SK-N-SH treated with all-trans-retinoic acid at 6 μM for 48 hours (cell line): ENCODE results near the gene TNFRSF1A.

Source experiments
- ATAC-seq: fragments of 200-7000 bp; cut with Tn5 transposase; 3 replicates; pipeline ENCODE4 v1.9.1; 2020; ENCODE audit warnings: mild to moderate bottlenecking, moderate library complexity
- ARNTL ChIP-seq: fragments of 450-650 bp; formaldehyde crosslinking; IDR thresholded peaks from 2 replicates; pipeline ENCODE4 v1.5.0; 2020; ENCODE audit warnings: low read depth, mild to moderate bottlenecking, moderate library complexity, borderline replicate concordance
- BACH2 ChIP-seq: fragments of 250-450 bp; sonication (Bioruptor Pico); IDR thresholded peaks from 2 replicates; pipeline ENCODE4 v1.9.0; 2021; ENCODE audit warnings: mild to moderate bottlenecking, borderline replicate concordance
- CREB5 ChIP-seq: fragments of 250-450 bp; sonication (Bioruptor Pico); IDR thresholded peaks from 2 replicates; pipeline ENCODE4 v1.5.1; 2020; ENCODE audit warnings: low read depth, mild to moderate bottlenecking, moderate library complexity
- CSDC2 ChIP-seq: fragments of 250-450 bp; sonication (Bioruptor Pico); IDR thresholded peaks from 2 replicates; pipeline ENCODE4 v1.5.0; 2020; ENCODE audit warnings: mild to moderate bottlenecking, moderate library complexity
- GLIS3 ChIP-seq: fragments of 250-450 bp; sonication (Bioruptor Pico); IDR thresholded peaks from 2 replicates; pipeline ENCODE4 v1.5.0; 2020; ENCODE audit warnings: mild to moderate bottlenecking, moderate library complexity
- ISL1 ChIP-seq: fragments of 250-450 bp; sonication (Bioruptor Pico); IDR thresholded peaks from 2 replicates; pipeline ENCODE4 v2.1.2; 2022; ENCODE audit warnings: mild to moderate bottlenecking, moderate library complexity
- PATZ1 ChIP-seq: fragments of 250-450 bp; sonication (Bioruptor Pico); IDR thresholded peaks from 2 replicates; pipeline ENCODE4 v1.8.0; 2020; ENCODE audit warnings: mild to moderate bottlenecking, moderate library complexity, borderline replicate concordance
- POU6F1 ChIP-seq: fragments of 250-450 bp; sonication (Bioruptor Pico); IDR thresholded peaks from 2 replicates; pipeline ENCODE4 v1.8.0; 2021; ENCODE audit warnings: low read depth, mild to moderate bottlenecking, moderate library complexity, borderline replicate concordance
- PPARA ChIP-seq: fragments of 250-450 bp; sonication (Bioruptor Pico); IDR thresholded peaks from 2 replicates; pipeline ENCODE4 v1.5.0; 2020; ENCODE audit warnings: mild to moderate bottlenecking, borderline replicate concordance
- RARB ChIP-seq: fragments of 250-450 bp; sonication (Bioruptor Pico); IDR thresholded peaks from 2 replicates; pipeline ENCODE4 v1.8.0; 2021; ENCODE audit warnings: mild to moderate bottlenecking, moderate library complexity
- SNAI2 ChIP-seq: fragments of 250-450 bp; sonication (Bioruptor Pico); IDR thresholded peaks from 2 replicates; pipeline ENCODE4 v1.5.0; 2020; ENCODE audit warnings: mild to moderate bottlenecking, moderate library complexity
- TCF4 ChIP-seq: fragments of 250-450 bp; sonication (Bioruptor Pico); IDR thresholded peaks from 2 replicates; pipeline ENCODE4 v1.8.0; 2021; ENCODE audit warnings: mild to moderate bottlenecking, moderate library complexity, borderline replicate concordance
- TOX ChIP-seq: fragments of 250-450 bp; sonication (Bioruptor Pico); IDR thresholded peaks from 2 replicates; pipeline ENCODE4 v1.8.0; 2021; ENCODE audit warnings: mild to moderate bottlenecking, moderate library complexity, borderline replicate concordance
- ZFP3 ChIP-seq: fragments of 250-450 bp; sonication (Bioruptor Pico); IDR thresholded peaks from 2 replicates; pipeline ENCODE4 v1.5.0; 2020; ENCODE audit warnings: mild to moderate bottlenecking, moderate library complexity
- ZFP30 ChIP-seq: fragments of 450-650 bp; formaldehyde crosslinking; IDR thresholded peaks from 2 replicates; pipeline ENCODE4 v1.5.0; 2022; ENCODE audit warnings: mild to moderate bottlenecking, moderate library complexity
- ZNF565 ChIP-seq: fragments of 450-650 bp; formaldehyde crosslinking; conservative IDR thresholded peaks from 2 replicates; pipeline ENCODE4 v1.5.0; 2020; ENCODE audit warnings: low read depth, mild to moderate bottlenecking, moderate library complexity
- ZNF70 ChIP-seq: fragments of 450-650 bp; formaldehyde crosslinking; IDR thresholded peaks from 2 replicates; pipeline ENCODE4 v1.5.0; 2020; ENCODE audit warnings: mild to moderate bottlenecking, moderate library complexity
- ZNF8 ChIP-seq: fragments of 450-650 bp; formaldehyde crosslinking; IDR thresholded peaks from 2 replicates; pipeline ENCODE4 v1.5.0; 2020; ENCODE audit warnings: mild to moderate bottlenecking, moderate library complexity
- TF ChIP-seq, protein P1 (sequence below): fragments of 250-450 bp; sonication (Bioruptor Pico); IDR thresholded peaks from 2 replicates; pipeline ENCODE4 v1.5.1; 2021; ENCODE audit warnings: mild to moderate bottlenecking, moderate library complexity

TNFRSF1A gene

GRCh38 chr12:6328945-6329702, 12.8 kb downstream of the TNFRSF1A start:
- TF ChIP-seq ZFP3 (no peak), ZNF8 (CRISPR knock-in tag) (no peak), PPARA (no peak), ZFP30 (no peak), TOX (CRISPR knock-in tag) (no peak), ARNTL (CRISPR knock-in tag) (no peak), ISL1 (CRISPR knock-in tag) (no peak)
- TF ChIP-seq, all 23 proteins: peak for 0
- no peak for ATAC-seq

- TF ChIP-seq ZNF565 (CRISPR knock-in tag) (no peak), TCF4 (no peak), GLIS3 (CRISPR knock-in tag) (no peak), PPARA (no peak), SNAI2 (CRISPR knock-in tag) (no peak), ARNTL (CRISPR knock-in tag) (no peak), POU6F1 (CRISPR knock-in tag) (no peak), RARB (no peak), ZFP30 (no peak)
- TF ChIP-seq, protein P1, sequence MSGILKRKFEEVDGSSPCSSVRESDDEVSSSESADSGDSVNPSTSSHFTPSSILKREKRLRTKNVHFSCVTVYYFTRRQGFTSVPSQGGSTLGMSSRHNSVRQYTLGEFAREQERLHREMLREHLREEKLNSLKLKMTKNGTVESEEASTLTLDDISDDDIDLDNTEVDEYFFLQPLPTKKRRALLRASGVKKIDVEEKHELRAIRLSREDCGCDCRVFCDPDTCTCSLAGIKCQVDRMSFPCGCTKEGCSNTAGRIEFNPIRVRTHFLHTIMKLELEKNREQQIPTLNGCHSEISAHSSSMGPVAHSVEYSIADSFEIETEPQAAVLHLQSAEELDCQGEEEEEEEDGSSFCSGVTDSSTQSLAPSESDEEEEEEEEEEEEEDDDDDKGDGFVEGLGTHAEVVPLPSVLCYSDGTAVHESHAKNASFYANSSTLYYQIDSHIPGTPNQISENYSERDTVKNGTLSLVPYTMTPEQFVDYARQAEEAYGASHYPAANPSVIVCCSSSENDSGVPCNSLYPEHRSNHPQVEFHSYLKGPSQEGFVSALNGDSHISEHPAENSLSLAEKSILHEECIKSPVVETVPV (CRISPR knock-in tag), result no peak
- TF ChIP-seq, all 23 proteins: peak for 0
- no peak for ATAC-seq
Measured at GRCh38 chr12:6328045-6328779, 13.7 kb downstream of the TNFRSF1A start.

DNA sequence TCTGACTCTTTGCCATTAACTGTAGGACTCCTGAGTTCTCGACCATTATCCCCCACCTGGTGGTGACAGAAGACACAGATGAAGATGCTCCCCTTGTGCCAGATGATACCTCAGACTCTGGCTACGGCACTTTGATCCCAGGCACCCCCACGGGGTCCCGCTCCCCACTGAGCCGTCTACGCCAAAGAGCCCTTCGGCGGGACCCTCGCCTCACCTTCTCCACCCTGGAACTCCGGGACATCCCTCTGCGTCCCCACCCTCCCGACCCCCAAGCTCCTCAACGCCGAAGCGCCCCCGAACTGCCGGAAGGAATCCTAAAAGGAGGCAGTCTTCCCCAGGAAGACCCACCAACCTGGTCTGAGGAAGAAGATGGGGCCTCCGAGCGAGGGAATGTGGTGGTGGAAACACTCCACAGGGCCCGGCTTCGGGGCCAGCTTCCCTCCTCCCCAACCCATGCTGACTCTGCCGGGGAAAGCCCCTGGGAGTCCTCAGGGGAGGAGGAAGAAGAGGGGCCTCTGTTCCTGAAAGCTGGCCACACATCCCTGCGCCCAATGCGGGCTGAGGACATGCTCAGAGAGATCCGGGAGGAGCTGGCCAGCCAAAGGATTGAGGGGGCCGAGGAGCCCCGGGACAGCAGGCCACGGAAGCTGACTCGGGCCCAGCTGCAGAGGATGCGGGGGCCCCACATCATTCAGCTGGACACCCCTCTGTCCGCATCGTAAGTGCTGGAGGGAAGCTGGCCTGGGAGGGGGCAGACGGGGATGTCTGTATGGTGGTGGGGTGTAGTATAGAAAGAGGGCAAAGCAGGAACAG, 14.4 kb downstream of the TNFRSF1A start:
- ATAC-seq, result no peak
- TF ChIP-seq BACH2 (CRISPR knock-in tag) (no peak), ISL1 (CRISPR knock-in tag) (no peak), ZFP30 (no peak), ZNF565 (CRISPR knock-in tag) (no peak), ZFP3 (no peak), ZNF70 (CRISPR knock-in tag) (no peak), ZNF8 (CRISPR knock-in tag) (no peak), CSDC2 (CRISPR knock-in tag) (no peak), SNAI2 (CRISPR knock-in tag) (no peak), TCF4 (no peak), POU6F1 (CRISPR knock-in tag) (no peak), CREB5 (no peak), PATZ1 (CRISPR knock-in tag) (no peak), PPARA (no peak)
